ENCODE results near the gene CFAP100.

Gene CFAP100

GRCh38 chr3:126476166-126477060 lies 81.7 kb downstream of the CFAP100 start:
- DNase-seq (ENCODE audit: low read depth in 1 of 2, low spot score in 1 of 2), result no peak

- DNase-seq (ENCODE audit: low read depth in 1 of 2, low spot score in 1 of 2), result no peak
Observed at GRCh38 chr3:126477061-126477380, 82.3 kb downstream of the CFAP100 start.

- DNase-seq (ENCODE audit: low read depth in 1 of 2, low spot score in 1 of 2), result no peak
Observed at GRCh38 chr3:126478581-126479310, 84.0 kb downstream of the CFAP100 start.

GRCh38 chr3:126479642-126480041 lies 84.9 kb downstream of the CFAP100 start:
- no peak for DNase-seq (ENCODE audit: low read depth in 1 of 2, low spot score in 1 of 2)

- DNase-seq (ENCODE audit: low read depth in 1 of 2, low spot score in 1 of 2), result no peak
Observed at GRCh38 chr3:126480206-126480605, 85.5 kb downstream of the CFAP100 start.

GRCh38 chr3:126480861-126481260 lies 86.2 kb downstream of the CFAP100 start:
- no peak for DNase-seq (ENCODE audit: low read depth in 1 of 2, low spot score in 1 of 2)

- no peak for DNase-seq (ENCODE audit: low read depth in 1 of 2, low spot score in 1 of 2)
Observed at GRCh38 chr3:126481808-126482502, 87.2 kb downstream of the CFAP100 start.

- DNase-seq (ENCODE audit: low read depth in 1 of 2, low spot score in 1 of 2), result no peak
Observed at GRCh38 chr3:126482503-126483255, 88.0 kb downstream of the CFAP100 start.

GRCh38 chr3:126483321-126483761 lies 88.6 kb downstream of the CFAP100 start:
- DNase-seq (ENCODE audit: low read depth in 1 of 2, low spot score in 1 of 2), result no peak

- no peak for DNase-seq (ENCODE audit: low read depth in 1 of 2, low spot score in 1 of 2)
Observed at GRCh38 chr3:126484148-126484547, 89.4 kb downstream of the CFAP100 start.

- no peak for DNase-seq (ENCODE audit: low read depth in 1 of 2, low spot score in 1 of 2)
Observed at GRCh38 chr3:126484662-126485061, 90.0 kb downstream of the CFAP100 start.

- no peak for DNase-seq (ENCODE audit: low read depth in 1 of 2, low spot score in 1 of 2)
Observed at GRCh38 chr3:126485176-126485897, 90.6 kb downstream of the CFAP100 start.

- DNase-seq (ENCODE audit: low read depth in 1 of 2, low spot score in 1 of 2), result no peak
Observed at GRCh38 chr3:126485956-126486355, 91.2 kb downstream of the CFAP100 start.
